HuH-7 (cell line): ENCODE data around the gene ZNF697.
"Not testable (repeated sequence)": the region's sequence is repeated elsewhere in the genome, so short reads cannot be mapped to it uniquely, and the experiment has no call there.

Source experiments
- DNase-seq: peaks from one replicate; pipeline ENCODE4 v3.0.0; 2011; ENCODE audit warnings: low spot score

The ZNF697 gene

DNA sequence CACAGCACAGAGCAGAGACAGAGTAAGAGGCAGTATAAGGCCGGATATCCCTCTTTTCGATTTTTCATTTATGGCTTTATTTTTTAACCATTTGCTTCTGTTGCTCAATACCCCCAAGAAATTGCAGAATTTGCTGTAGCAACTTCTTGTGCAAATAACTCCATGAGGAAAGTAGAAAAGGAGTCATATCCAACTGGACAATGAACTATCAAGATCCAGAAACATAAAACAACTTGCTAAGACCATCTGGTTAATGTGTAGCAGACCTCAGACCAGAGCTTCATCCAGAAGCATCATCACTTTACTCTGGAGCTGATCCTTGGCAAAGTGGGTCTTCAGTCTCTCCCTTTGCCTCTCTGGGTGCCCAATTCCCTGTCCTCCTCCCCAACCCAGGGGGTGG lies 45.9 kb downstream of the ZNF697 start:
- DNase-seq: no peak

DNA sequence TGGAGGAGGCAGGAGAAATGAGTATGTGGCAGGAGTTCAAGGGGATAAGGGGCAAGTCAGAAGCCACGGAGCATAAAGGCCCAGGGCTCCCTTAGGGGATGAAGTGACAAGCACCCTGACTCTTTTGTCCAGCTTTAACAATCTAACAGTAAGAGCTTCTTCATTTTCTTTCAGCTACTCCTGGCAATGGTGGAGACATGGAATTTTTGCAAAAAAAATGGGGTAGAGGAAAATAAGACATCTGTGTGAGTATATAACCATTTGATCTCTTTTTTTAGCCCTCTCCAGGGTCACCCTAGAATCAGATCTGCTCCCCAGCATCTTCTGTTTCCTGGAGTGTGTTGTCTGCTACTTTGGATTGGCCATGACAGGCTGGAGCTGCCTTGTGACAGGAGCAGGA lies 47.1 kb downstream of the ZNF697 start:
- DNase-seq: no peak

DNA sequence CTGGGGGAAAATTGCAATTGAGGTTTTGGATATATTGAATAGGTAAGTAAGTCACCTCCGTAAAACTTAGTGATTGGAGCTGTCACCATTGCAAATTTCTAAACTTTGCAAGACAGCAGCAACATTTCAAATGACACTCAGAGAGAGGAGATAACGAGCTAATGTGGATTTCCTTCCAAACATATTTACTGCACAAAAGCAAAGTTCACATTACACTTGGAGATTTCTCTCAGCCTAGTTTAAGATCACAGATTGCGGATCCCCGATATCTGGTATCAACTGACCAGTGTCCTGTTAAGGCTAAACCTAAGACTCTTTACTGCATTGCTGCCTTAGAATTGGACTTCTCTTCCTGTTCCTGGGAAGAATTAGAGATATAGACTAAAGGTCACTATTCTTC lies 47.5 kb downstream of the ZNF697 start:
- no peak for DNase-seq

DNA sequence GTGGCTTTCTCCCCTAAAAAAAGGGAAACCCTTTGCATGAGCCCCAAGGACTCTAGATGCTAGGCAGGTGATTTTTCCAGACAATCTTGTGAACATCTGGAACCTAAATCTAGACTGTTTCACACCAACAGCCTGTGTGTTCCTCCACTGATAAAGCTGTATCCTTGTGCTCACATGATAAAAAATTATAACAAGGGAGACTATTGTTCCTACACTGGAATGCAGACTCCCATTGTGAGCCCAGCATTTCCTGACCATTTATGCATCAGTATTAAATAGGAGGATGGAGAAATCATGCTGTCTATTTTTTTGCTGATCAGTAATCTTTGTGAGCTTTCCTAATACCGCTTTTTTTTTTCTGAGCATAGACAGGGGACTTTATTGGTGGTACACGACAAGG lies 52.5 kb downstream of the ZNF697 start:
- DNase-seq: no peak

DNA sequence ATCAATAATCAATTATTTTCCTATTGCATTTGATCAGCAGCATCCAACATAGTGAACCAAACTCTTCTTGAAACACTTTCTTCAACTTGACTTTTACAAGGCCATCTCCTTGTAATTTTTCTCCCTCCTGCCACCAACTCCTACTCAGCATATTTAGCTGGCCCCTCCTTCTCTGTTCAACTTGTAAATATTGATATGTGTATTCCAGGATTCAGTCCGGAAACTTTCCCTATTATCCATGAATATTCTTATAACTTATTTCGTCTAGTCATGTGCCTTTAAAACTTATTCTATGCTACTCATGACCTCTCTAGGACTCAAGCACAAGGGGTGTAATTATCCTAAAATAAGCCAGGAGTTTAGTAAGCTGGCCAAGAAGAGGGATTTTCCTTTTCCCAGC lies 52.9 kb downstream of the ZNF697 start:
- no peak for DNase-seq

DNA sequence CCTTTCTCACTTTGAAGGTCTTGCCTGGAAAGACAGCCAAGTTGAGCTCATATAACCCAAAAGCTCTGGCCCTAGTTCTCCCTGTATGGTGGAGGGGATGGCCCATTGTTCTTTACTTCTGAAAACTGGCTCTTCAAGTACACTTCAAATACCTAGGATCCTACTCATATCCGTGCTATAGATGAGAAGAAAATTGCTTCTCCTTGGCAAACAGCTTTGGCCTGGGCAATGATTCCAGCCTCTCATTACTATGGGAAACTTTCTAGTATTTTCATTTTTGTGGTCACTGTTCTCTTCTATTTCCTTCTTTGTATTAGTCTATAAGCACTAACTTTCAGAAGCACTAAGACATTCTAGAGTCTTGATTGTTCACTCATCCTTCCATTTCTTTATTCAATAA lies 53.7 kb downstream of the ZNF697 start:
- DNase-seq: no peak

DNA sequence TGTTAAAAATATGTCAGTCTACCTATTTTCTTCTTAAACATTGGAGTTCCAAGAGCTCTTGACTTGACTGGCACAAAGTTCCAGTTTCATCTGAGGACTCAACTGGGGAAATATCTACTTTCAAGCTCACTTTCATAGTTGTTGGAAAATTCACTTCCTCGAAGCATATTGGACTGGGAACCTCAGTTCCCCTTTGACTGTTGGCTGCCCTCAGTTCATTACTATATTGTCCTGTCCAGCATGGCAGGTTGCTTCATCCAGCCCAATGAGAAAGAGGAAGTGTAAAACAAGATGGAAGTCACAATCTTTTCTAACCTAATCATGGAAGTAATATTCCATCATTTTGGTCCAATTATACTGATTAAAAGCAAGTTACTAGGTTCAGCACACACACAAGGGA lies 54.3 kb downstream of the ZNF697 start:
- no peak for DNase-seq

DNA sequence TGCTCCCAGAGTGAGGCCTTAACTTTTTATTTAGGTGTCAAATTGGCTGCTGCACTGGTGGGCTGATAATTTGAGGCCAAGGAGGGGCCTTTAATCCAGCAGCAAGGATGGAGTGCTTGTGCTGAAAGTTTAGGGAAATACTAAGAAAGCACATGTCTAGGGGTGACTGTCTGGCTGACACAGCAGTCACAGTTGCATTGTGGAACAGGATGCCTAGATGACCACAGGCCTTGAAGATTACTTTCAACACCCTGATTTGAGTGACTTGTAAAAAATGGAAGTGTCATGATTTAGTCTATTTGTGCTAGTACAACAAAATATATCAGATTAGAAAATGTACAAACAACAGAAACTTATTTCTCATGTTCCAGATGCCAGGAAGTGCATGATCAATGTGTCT lies 57.7 kb downstream of the ZNF697 start:
- DNase-seq: no peak

DNA sequence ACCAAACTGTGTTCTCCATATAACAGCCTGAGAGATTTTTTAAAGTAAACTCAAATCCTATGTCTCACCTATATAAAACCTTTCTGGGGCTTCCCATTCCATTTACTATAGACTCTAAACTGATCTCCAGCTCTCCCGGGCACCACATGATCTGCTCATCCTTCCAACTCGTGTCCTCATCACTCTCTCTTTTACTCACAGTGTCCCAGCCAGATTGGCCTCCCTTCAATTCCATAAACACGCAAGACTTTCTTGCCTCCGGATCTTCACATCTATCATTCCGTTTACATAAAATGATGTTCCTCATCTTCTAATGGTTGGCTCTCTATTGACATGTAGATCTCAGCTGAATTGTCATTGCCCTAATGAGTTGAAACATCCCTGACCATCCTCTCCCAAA lies 59.4 kb downstream of the ZNF697 start:
- no peak for DNase-seq

DNA sequence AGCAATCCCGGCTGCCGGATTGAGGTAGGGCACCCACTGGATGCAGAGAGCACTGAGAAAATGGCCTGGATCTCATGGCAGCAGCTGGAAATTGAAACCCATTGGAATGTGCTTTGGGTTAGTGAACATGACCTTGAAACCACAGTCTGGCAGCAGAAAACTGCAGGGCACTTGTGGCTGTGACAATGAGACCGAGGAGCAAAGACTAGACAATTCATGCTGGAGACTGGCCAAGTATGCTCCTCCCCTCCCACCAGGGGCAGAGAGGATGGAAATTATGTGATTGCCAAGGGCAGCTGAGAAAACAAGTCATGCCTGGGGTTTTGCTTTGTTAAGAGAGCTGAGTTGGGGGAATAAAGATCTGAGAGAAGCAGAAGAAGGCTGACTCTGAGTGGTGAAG lies 60.7 kb downstream of the ZNF697 start:
- no peak for DNase-seq

DNA sequence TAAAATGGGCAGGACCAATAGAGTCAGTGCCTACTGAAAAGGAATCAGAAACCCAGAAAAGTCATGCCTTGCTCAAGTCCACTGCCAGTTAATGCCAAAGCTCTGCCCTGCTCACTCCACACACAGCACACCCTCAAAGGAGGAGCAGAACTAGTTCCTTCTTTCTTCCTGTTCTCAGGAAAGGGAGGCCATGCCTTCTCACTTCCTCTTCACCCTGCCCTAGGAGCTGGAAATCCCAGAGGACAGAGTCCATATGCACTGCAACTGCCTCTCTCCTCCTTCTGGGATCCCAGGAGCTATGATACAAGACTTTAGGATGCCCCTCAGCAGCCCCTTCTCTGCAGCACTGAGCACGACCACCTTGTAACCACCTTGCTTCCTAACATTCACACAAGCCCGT lies 62.3 kb downstream of the ZNF697 start:
- DNase-seq: not testable (repeated sequence)

DNA sequence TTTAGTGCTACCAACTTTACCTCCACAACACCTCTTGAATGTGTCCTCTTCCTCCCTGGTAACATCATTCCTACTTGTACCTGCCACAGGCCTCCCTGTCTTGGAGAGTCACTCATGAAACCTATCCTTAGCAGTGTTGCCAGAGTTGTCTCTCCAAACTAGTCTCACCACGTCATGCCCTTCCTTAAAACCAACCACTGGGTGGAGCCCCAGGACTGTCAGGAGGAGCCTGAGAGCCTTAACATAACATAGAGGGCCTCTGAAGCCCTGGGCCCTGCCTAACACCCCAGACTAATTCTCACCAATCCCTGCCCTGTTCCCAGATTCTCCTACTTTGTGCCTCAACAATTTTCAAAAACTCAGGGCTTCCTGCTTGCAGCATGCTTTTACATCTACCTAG lies 65.3 kb downstream of the ZNF697 start:
- DNase-seq: peak; percentile 30

DNA sequence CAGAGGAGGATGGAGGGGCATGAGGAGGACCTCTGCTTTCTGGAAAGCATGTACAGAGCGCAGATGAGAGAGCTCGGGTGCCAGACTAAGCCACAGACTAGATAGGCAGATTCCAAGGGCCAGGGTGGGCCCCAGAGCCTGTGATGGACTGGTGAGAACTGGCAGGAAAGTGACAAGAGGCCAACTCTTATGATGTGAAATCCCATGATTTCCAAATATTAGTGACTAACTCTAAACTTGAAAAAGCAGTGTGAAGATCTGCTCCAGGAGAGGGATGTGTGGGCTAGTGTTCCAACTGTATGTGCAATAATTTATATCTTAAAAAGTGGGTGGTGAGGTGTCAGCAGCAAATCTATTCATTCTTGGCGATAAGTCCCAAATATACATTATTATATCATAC lies 67.0 kb downstream of the ZNF697 start:
- not testable (repeated sequence) for DNase-seq

DNA sequence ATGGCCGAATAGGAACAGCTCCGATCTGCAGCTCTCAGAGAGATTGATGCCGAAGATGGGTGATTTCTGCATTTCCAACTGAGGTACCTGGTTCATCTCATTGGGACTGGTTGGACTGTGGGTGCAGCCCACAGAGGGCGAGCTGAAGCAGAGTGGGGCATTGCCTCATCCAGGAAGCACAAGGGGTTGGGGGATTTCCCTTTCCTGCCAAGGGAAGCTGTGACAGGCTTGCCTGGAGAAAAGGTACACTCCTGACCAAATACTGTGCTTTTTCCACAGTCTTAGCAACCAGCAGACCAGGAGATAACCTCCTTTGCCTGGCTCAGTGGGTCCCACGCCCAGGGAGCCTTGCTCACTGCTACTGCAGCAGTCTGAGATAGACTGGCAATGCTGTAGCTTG lies 74.2 kb downstream of the ZNF697 start:
- no peak for DNase-seq

DNA sequence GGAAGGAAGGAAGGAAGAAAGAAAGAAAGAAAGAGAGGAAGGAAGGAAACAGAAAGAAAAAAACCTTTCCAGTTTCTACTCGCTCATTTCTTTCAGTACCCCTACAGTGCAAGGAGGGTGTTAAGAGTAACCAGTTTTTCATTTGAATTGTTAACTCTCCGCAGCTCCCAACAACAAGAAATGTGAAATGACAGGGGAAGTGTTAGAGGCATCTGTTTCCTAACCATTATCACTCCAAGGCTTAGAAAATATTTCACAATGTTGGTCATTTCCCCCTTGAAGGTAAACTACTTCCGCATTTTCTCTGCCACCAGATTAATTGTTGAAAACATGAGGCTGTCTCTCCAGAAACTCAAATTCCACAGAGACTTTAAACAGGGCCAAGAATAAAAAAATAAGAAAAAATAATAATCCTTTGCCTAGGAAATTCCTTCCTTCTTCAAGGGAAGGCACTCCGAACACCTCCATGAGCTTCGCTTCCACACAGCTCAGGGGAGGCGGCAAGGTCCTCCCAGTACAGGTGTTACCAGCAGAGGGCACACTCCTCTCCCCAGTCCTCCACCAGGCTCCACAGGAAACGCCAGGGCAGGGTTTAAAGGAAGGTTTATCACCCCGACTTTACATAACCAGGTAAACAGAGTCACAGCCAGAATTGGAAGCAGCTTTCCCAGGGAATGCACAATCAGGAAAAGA lies 78.0 kb downstream of the ZNF697 start:
- not testable (repeated sequence) for DNase-seq
